Epithelial cell of esophagus (primary cell): ENCODE results near the gene IPCEF1.

Experiments used
- DNase-seq: peaks from one replicate; pipeline ENCODE4 v3.0.0; 2010; ENCODE audit warnings: low read depth
- H3K4me3 ChIP-seq: 2 replicates; pipeline ENCODE4 v1.5.1; 2011; ENCODE audit warnings: mild to moderate bottlenecking, low read length, control low read depth
- CTCF ChIP-seq: IDR thresholded peaks from 2 replicates; pipeline ENCODE4 v1.5.1; 2011; ENCODE audit warnings: low read depth, mild to moderate bottlenecking, low read length, control low read depth, inconsistent platforms; ENCODE audit not compliant: insufficient read depth; ENCODE audit errors: missing control alignments

Gene IPCEF1

GRCh38 chr6:154229786-154230185 is 126.8 kb downstream of the IPCEF1 start:
- TF ChIP-seq CTCF, result no peak
- no peak for DNase-seq
- H3K4me3 ChIP-seq, result no peak overlapping the region

GRCh38 chr6:154228521-154228905 is 128.1 kb downstream of the IPCEF1 start:
- DNase-seq, result no peak
- TF ChIP-seq CTCF, result no peak

GRCh38 chr6:154227862-154228520 is 128.6 kb downstream of the IPCEF1 start:
- H3K4me3 ChIP-seq, result no peak overlapping the region
- no peak for TF ChIP-seq CTCF
- no peak for DNase-seq

More at GRCh38 chr6:154228521-154228905, 128.1 kb downstream of the IPCEF1 start:
- H3K4me3 ChIP-seq, result no peak overlapping the region

GRCh38 chr6:154226461-154226860 is 130.1 kb downstream of the IPCEF1 start:
- no peak for TF ChIP-seq CTCF
- H3K4me3 ChIP-seq, result no peak overlapping the region

GRCh38 chr6:154223296-154223695 is 133.3 kb downstream of the IPCEF1 start:
- H3K4me3 ChIP-seq, result no peak overlapping the region
- no peak for TF ChIP-seq CTCF
- DNase-seq, result no peak

More at GRCh38 chr6:154226461-154226860, 130.1 kb downstream of the IPCEF1 start:
- DNase-seq, result no peak

- no peak overlapping the region for H3K4me3 ChIP-seq
- no peak for TF ChIP-seq CTCF
- DNase-seq, result no peak
Observed at GRCh38 chr6:154222716-154223115, 133.9 kb downstream of the IPCEF1 start.

GRCh38 chr6:154219250-154219649 is 137.4 kb downstream of the IPCEF1 start:
- DNase-seq, result no peak
- H3K4me3 ChIP-seq, result no peak overlapping the region
- no peak for TF ChIP-seq CTCF
